ENCODE measurements around the gene ZNF397. TPM values are rescaled to one million over a fixed set of nuclear protein-coding genes. Genes with fewer than 3 reads are reported as not detected.
"Not testable (repeated sequence)": the region's sequence is repeated elsewhere in the genome, so short reads cannot be mapped to it uniquely, and the experiment has no call there.

ZNF397 gene
- total and polyA plus RNA-seq, 2 experiments from 2014 or later = 6.5 to 10.6 TPM

DNA sequence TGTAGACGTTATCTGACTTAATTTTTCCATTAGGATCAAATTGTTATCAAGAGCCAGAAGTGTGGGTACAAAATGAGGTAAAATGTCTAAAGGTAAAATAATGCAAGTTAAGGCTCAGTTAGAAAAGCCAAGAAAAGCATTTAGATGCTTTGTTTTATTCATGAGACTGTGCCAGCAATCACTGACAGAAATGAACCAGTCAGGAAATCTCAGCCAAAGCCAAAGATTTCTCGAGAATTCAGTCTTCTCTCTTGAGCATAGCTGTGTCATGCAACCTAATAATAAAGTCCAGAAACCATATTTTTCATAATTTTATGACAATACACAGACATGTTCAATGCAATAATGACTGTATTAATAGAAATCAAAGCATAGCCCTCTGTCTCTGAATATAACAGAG is 43.5 kb upstream of the ZNF397 start:
- H3K27me3 ChIP-seq (replicated peaks; ENCODE audit: insufficient read depth) = no peaks in the 10 kb centered on the region
- no peak overlapping the region for H3K4me2 ChIP-seq (ENCODE audit: unreplicated experiment)
- DNase-seq = no peak
- H3K4me3 ChIP-seq = no peak overlapping the region
- H3K27ac ChIP-seq = no peak overlapping the region
- H3K9me2 ChIP-seq (ENCODE audit: insufficient read depth) = no peaks in the 10 kb centered on the region
- H3K4me1 ChIP-seq (ENCODE audit: insufficient read depth) = no peaks in the 10 kb centered on the region
- TF ChIP-seq EZH2phosphoT487 (IDR thresholded peaks at IDR 0.05; ENCODE audit: insufficient read depth, low read depth) = no peak
- no peak for TF ChIP-seq EZH2 (IDR thresholded peaks at IDR 0.05; ENCODE audit: insufficient read depth, poor library complexity, severe bottlenecking)
- in situ Hi-C loops (cut with MboI) = no loop called here
- H4K20me1 ChIP-seq (ENCODE audit: insufficient read depth) = no peaks in the 10 kb centered on the region
- no peak overlapping the region for H2AFZ ChIP-seq
- H3K9ac ChIP-seq = no peak overlapping the region
- WGBS, 2 experiments (ENCODE audit: low coverage in 1 of 2, low lambda C conversion rate in 2 of 2, missing lambda C conversion rate in 2 of 2) = 26 to 27% methylated on average over 2 of the region's 2 CpGs
- H3K36me3 ChIP-seq (ENCODE audit: low read depth) = no peaks in the 10 kb centered on the region
- no peaks in the 10 kb centered on the region for H3F3A ChIP-seq (ENCODE audit: insufficient read depth)
- no peaks in the 10 kb centered on the region for H3K79me2 ChIP-seq (ENCODE audit: insufficient read depth)
- no peaks in the 10 kb centered on the region for H3K9me3 ChIP-seq (ENCODE audit: low read depth)

DNA sequence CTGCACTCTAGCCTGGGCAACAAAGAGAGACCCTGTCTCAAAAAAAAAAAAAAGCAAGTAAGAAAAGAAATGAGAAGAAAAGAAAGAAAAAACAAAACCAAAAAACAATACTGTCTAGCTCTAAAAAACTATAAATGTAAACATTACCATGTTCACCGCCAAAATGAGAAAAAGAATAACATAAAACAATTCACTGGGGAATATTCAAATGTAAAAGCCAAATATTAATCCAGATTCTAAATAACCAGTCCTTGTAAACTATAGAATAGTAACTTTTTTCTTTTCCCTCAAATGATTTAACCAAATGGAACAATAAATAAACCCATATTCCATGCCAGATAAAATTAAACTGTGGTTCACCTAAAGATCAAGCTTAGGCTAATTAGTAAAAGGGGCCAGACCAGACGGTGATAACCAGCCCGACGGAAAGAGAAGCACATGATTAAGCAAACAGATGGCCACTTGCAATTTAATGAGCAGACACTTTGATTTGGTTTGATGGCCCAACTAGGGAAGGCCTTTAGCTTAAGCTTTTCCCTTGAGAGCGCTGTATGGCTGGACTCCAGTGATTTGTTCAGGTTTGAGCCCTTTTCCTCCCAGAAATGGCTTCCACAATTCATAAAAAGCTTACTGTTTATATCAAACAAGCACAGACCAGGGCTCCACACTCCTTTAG is 39.4 kb upstream of the ZNF397 start:
- no peaks in the 10 kb centered on the region for H3K4me1 ChIP-seq (ENCODE audit: insufficient read depth)
- H2AFZ ChIP-seq = no peak overlapping the region
- WGBS, 2 experiments (ENCODE audit: low coverage in 1 of 2, low lambda C conversion rate in 2 of 2, missing lambda C conversion rate in 2 of 2) = 66 to 68% methylated on average over 5 of the region's 5 CpGs
- no peak overlapping the region for H3K4me2 ChIP-seq (ENCODE audit: unreplicated experiment)
- H3K9ac ChIP-seq = no peak overlapping the region
- no peaks in the 10 kb centered on the region for H3K9me3 ChIP-seq (ENCODE audit: low read depth)
- H3K79me2 ChIP-seq (ENCODE audit: insufficient read depth) = no peaks in the 10 kb centered on the region
- H3K27ac ChIP-seq = no peak overlapping the region
- no peak for DNase-seq
- TF ChIP-seq EZH2phosphoT487 (IDR thresholded peaks at IDR 0.05; ENCODE audit: insufficient read depth, low read depth) (no peak), EZH2 (IDR thresholded peaks at IDR 0.05; ENCODE audit: insufficient read depth, poor library complexity, severe bottlenecking) (no peak)
- H3F3A ChIP-seq (ENCODE audit: insufficient read depth) = no peaks in the 10 kb centered on the region
- no peaks in the 10 kb centered on the region for H3K36me3 ChIP-seq (ENCODE audit: low read depth)
- no peaks in the 10 kb centered on the region for H3K9me2 ChIP-seq (ENCODE audit: insufficient read depth)
- H3K27me3 ChIP-seq (replicated peaks; ENCODE audit: insufficient read depth) = no peaks in the 10 kb centered on the region
- H3K4me3 ChIP-seq = no peak overlapping the region
- no peaks in the 10 kb centered on the region for H4K20me1 ChIP-seq (ENCODE audit: insufficient read depth)
- in situ Hi-C loops (cut with MboI) = no loop called here

DNA sequence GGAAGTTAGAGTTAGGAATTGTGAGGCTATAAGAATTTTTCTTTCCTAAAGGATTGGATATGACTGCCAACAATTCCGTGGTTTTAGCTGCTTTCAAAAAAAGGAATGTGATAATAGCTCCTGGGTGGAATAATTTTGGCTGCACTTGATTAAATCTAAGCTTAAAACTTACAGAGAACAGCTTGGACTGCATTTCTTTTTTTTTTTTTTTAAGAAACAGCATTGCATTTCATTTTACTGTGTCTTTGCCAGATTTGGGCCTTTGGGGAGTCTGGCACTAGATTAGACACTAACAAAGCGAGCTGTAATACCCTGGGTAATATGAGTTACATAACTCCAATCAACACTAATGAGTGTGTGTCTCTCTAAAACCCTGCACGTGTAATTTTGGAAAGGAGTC is 37.8 kb upstream of the ZNF397 start:
- Histone ChIP-seq H3K9me3 (ENCODE audit: low read depth) (no peaks in the 10 kb centered on the region), H2AFZ (peak overlapping the region; percentile 58; the same call in 1 of the 2 replicates), H3K27ac (no peak overlapping the region), H3K9me2 (ENCODE audit: insufficient read depth) (no peaks in the 10 kb centered on the region), H3F3A (ENCODE audit: insufficient read depth) (no peaks in the 10 kb centered on the region), H3K79me2 (ENCODE audit: insufficient read depth) (no peaks in the 10 kb centered on the region), H3K4me2 (ENCODE audit: unreplicated experiment) (no peak overlapping the region), H3K27me3 (replicated peaks; ENCODE audit: insufficient read depth) (no peaks in the 10 kb centered on the region), H3K9ac (no peak overlapping the region), H3K36me3 (ENCODE audit: low read depth) (no peaks in the 10 kb centered on the region), H4K20me1 (ENCODE audit: insufficient read depth) (no peaks in the 10 kb centered on the region), H3K4me1 (ENCODE audit: insufficient read depth) (no peaks in the 10 kb centered on the region), H3K4me3 (no peak overlapping the region)
- DNase-seq = peak; percentile 13
- WGBS, 2 experiments (ENCODE audit: low coverage in 1 of 2, low lambda C conversion rate in 2 of 2, missing lambda C conversion rate in 2 of 2) = 10 to 12% methylated on average over 3 of the region's 3 CpGs
- TF ChIP-seq EZH2phosphoT487 (IDR thresholded peaks at IDR 0.05; ENCODE audit: insufficient read depth, low read depth) = no peak
- no peak for TF ChIP-seq EZH2 (IDR thresholded peaks at IDR 0.05; ENCODE audit: insufficient read depth, poor library complexity, severe bottlenecking)
- in situ Hi-C loops (cut with MboI) = no loop called here

DNA sequence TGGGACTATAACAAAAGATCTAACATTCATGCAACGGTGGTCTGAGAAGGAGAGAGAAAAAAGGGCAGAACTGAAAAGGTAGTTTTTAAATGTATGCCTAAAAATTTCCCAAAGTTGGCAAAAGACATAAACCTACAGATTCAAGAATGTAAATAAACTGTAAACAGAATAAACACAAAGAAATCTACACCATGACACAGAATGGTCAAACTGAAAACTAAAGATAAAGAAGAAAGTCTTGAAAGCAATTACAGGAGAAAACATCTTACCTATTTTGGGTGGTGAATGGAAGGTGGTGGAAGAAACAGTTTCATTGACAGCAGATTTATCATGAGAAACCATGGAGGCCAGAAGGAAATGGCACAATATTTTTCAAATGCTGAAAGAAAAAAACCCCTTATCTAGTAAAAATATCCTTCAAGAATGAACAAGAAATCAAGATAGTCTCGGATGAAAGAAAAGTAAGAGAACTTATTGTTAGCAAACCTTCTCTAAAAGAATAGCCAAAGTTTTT is 35.6 kb upstream of the ZNF397 start:
- Histone ChIP-seq H3K36me3 (ENCODE audit: low read depth) (no peaks in the 10 kb centered on the region), H3K79me2 (ENCODE audit: insufficient read depth) (no peaks in the 10 kb centered on the region), H3K9ac (no peak overlapping the region), H3K4me1 (ENCODE audit: insufficient read depth) (no peaks in the 10 kb centered on the region), H3K4me3 (no peak overlapping the region), H2AFZ (no peak overlapping the region), H3K27ac (no peak overlapping the region), H4K20me1 (ENCODE audit: insufficient read depth) (no peaks in the 10 kb centered on the region), H3K9me3 (ENCODE audit: low read depth) (no peaks in the 10 kb centered on the region), H3K9me2 (ENCODE audit: insufficient read depth) (no peaks in the 10 kb centered on the region), H3K27me3 (replicated peaks; ENCODE audit: insufficient read depth) (no peaks in the 10 kb centered on the region), H3F3A (ENCODE audit: insufficient read depth) (no peaks in the 10 kb centered on the region), H3K4me2 (ENCODE audit: unreplicated experiment) (no peak overlapping the region)
- no peak for TF ChIP-seq EZH2 (IDR thresholded peaks at IDR 0.05; ENCODE audit: insufficient read depth, poor library complexity, severe bottlenecking)
- no peak for TF ChIP-seq EZH2phosphoT487 (IDR thresholded peaks at IDR 0.05; ENCODE audit: insufficient read depth, low read depth)
- no peak for DNase-seq
- 66 to 68% methylated on average over 2 of the region's 2 CpGs for WGBS, 2 experiments (ENCODE audit: low coverage in 1 of 2, low lambda C conversion rate in 2 of 2, missing lambda C conversion rate in 2 of 2)
- in situ Hi-C loops (cut with MboI) = no loop called here

DNA sequence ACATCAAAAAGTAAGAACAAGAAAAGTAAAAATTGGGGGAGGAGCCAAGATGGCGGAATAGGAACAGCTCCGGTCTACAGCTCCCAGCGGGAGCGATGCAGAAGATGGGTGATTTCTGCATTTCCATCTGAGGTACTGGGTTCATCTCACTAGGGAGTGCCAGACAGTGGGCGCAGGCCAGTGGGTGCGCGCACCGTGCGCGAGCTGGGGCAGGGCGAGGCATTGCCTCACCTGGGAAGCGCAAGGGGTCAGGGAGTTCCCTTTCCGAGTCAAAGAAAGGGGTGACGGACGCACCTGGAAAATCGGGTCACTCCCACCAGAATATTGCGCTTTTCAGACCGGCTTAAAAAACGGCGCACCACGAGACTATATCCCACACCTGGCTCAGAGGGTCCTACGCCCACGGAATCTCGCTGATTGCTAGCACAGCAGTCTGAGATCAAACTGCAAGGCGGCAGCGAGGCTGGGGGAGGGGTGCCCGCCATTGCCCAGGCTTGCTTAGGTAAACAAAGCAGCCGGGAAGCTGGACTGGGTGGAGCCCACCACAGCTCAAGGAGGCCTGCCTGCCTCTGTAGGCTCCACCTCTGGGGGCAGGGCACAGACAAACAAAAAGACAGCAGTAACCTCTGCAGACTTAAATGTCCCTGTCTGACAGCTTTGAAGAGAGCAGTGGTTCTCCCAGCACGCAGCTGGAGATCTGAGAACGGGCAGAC is 34.9 kb upstream of the ZNF397 start:
- H3K36me3 ChIP-seq (ENCODE audit: low read depth); H3F3A ChIP-seq (ENCODE audit: insufficient read depth); H2AFZ ChIP-seq; H3K4me1 ChIP-seq (ENCODE audit: insufficient read depth); H3K9ac ChIP-seq; H4K20me1 ChIP-seq (ENCODE audit: insufficient read depth); in situ Hi-C loops (cut with MboI); H3K4me3 ChIP-seq; H3K79me2 ChIP-seq (ENCODE audit: insufficient read depth); H3K9me3 ChIP-seq (ENCODE audit: low read depth); H3K4me2 ChIP-seq (ENCODE audit: unreplicated experiment); H3K27ac ChIP-seq; H3K27me3 ChIP-seq (replicated peaks; ENCODE audit: insufficient read depth); DNase-seq; H3K9me2 ChIP-seq (ENCODE audit: insufficient read depth): not testable (repeated sequence)
- WGBS, 2 experiments (ENCODE audit: low coverage in 1 of 2, low lambda C conversion rate in 2 of 2, missing lambda C conversion rate in 2 of 2) = 83 to 88% methylated on average over 14 to 27 of the region's 30 CpGs

All from GM23248 (cell line).